Measurements from ENCODE around the gene BTBD2. TPM values are rescaled to one million over a fixed set of nuclear protein-coding genes. Genes with fewer than 3 reads are reported as not detected.

BTBD2 gene
- total RNA-seq, 2 experiments from 2014 or later: 61.3 to 66.3 TPM

DNA sequence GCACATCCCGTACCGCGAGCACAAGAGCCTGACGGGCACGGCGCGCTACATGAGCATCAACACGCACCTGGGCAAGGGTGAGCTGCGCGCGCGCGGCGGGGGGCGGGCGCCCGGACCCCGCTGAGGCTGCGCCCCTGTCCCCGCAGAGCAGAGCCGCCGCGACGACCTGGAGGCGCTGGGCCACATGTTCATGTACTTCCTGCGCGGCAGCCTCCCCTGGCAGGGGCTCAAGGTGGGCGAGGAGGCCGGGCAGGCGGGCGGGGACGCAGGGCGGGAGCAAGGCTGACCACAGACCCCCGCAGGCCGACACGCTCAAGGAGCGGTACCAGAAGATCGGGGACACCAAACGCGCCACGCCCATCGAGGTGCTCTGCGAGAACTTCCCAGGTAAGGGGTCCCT lies 36.5 kb downstream of the BTBD2 start:
- H3K4me3 Mint-ChIP-seq: no peak overlapping the region
- ChIA-PET POLR2A (no interaction called here), CTCF (interaction anchor here (0.8 kb wide), 1 partner anchor 12 kb away, joined by 4 read pairs; no protein-coding TSS in a partner anchor)
- H3K36me3 Mint-ChIP-seq (ENCODE audit: low read depth): peaks cover 18% of the 10 kb centered on the region
- no peaks in the 10 kb centered on the region for H3K4me1 Mint-ChIP-seq
- H3K27ac Mint-ChIP-seq: no peak overlapping the region
- H3K9me3 Mint-ChIP-seq: no peaks in the 10 kb centered on the region
- DNase-seq: no peak
- no peaks in the 10 kb centered on the region for H3K27me3 Mint-ChIP-seq

DNA sequence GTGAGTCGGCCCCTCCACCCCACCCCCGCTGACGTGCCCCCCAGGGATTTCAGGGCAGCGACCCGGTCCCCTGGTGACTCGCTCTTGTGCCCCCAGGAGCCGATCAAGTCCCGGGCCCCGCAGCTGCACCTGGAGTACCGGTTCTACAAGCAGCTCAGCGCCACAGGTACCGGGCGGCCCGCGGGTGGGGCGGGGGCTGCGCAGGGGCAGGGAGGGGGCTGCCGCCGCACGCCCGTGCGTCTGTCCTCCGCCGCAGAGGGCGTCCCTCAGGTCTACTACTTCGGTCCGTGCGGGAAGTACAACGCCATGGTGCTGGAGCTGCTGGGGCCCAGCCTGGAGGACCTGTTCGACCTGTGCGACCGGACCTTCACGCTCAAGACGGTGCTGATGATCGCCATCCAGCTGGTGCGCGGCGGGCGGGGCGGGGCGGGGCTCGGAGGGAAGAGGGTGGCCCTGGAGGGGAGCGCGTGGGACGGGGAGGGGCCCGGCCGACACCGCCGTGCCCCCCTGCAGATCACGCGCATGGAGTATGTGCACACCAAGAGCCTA lies 37.1 kb downstream of the BTBD2 start:
- no peak for DNase-seq
- H3K9me3 Mint-ChIP-seq: no peaks in the 10 kb centered on the region
- H3K4me3 Mint-ChIP-seq: no peak overlapping the region
- H3K4me1 Mint-ChIP-seq: peaks cover 2% of the 10 kb centered on the region
- peaks cover 16% of the 10 kb centered on the region for H3K36me3 Mint-ChIP-seq (ENCODE audit: low read depth)
- ChIA-PET CTCF (interaction anchor here (0.6 kb wide), 1 partner anchor 48 kb away, joined by 3 read pairs; no protein-coding TSS in a partner anchor), POLR2A (no interaction called here)
- no peak overlapping the region for H3K27ac Mint-ChIP-seq
- no peaks in the 10 kb centered on the region for H3K27me3 Mint-ChIP-seq

DNA sequence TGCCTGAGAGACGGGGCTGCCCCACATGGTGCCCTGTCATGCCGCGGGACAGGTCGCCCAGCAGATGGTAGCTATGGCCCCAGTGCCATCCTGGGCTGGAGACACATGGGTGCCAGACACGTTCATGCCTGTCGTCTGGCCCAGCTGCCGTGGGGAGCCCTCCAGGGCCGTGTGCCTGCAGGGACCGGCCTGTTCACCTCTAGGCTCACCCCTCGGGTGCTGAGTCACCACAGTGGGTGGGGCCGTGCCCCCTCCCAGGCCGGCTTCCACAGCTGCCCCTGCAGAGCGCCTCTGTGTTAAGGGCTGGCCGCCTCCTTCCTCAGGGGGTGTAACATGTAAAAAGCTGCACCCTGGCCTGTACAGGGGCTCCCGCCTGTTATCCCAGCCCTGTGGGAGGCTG lies 38.4 kb downstream of the BTBD2 start:
- H3K27me3 Mint-ChIP-seq: no peaks in the 10 kb centered on the region
- H3K4me1 Mint-ChIP-seq: peaks cover 3% of the 10 kb centered on the region
- peaks cover 15% of the 10 kb centered on the region for H3K36me3 Mint-ChIP-seq (ENCODE audit: low read depth)
- CTCF ChIA-PET: no interaction called here
- H3K4me3 Mint-ChIP-seq: no peak overlapping the region
- POLR2A ChIA-PET: interaction anchor here (0.6 kb wide), 1 partner anchor 107 kb away, joined by 13 read pairs; no protein-coding TSS in a partner anchor
- no peak overlapping the region for H3K27ac Mint-ChIP-seq
- no peak for DNase-seq
- no peaks in the 10 kb centered on the region for H3K9me3 Mint-ChIP-seq

DNA sequence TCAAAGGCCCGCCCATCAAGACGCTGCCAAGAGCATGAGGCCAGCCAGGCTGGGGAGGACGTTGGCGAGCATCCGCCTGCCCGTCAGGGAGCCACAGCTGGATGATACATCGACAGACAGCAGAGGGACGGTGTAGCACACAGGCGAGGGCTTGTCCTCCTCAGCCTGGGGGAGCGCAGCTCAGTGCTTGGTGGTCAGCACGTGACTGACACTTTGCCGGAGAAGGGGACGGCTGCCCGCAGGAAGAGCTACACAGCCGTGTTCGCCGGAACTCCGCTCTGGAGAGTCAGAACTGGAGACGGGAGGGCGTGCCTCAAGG lies 40.4 kb downstream of the BTBD2 start:
- Mint-ChIP-seq H3K4me1 (peaks cover 3% of the 10 kb centered on the region), H3K27me3 (no peaks in the 10 kb centered on the region), H3K4me3 (no peak overlapping the region), H3K36me3 (ENCODE audit: low read depth) (peaks cover 11% of the 10 kb centered on the region), H3K9me3 (no peaks in the 10 kb centered on the region), H3K27ac (no peak overlapping the region)
- ChIA-PET CTCF (interaction anchor here (0.6 kb wide), 2 partner anchors 45 to 207 kb away, joined by 3 read pairs; no protein-coding TSS in a partner anchor), POLR2A (no interaction called here)
- DNase-seq: no peak

DNA sequence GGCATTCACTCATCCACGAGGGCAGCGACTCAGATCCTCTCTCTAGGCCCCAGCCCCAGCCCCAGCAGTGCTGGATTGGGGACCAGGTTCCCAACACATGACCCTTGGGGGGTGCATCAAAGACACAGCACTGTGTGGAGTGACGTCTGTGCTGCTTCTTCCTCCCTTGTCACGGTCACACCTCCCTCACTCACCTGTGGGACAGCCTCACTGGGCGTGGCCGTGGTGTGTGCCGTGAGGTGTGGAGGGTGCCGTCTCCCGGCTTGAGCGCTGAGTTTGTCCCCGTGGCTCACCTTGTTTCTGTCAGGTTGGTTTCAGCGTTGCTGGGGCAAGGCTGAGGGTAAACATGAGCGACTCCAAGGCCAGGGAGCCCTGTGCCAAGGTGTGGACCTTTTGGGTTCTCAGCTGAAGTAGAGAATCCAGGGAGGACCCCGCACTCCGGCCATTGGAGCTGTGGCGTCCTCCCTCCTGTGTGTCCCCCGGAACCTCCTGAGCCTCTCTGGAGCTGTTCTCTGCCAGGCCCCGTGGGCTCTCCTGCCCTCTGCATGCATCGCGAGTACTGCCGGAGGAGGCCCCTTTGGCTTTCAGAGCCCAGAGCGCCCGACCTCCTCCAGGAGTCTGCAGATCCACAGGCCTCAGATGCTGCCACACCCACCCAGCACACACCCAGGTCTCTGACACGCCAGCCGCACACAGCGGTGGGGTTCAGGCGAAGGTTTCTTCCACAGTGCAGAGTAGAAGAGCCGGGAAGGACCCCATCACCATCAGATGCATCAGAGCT lies 40.9 kb downstream of the BTBD2 start:
- ChIA-PET POLR2A (no interaction called here), CTCF (no interaction called here)
- peaks cover 11% of the 10 kb centered on the region for H3K36me3 Mint-ChIP-seq (ENCODE audit: low read depth)

DNA sequence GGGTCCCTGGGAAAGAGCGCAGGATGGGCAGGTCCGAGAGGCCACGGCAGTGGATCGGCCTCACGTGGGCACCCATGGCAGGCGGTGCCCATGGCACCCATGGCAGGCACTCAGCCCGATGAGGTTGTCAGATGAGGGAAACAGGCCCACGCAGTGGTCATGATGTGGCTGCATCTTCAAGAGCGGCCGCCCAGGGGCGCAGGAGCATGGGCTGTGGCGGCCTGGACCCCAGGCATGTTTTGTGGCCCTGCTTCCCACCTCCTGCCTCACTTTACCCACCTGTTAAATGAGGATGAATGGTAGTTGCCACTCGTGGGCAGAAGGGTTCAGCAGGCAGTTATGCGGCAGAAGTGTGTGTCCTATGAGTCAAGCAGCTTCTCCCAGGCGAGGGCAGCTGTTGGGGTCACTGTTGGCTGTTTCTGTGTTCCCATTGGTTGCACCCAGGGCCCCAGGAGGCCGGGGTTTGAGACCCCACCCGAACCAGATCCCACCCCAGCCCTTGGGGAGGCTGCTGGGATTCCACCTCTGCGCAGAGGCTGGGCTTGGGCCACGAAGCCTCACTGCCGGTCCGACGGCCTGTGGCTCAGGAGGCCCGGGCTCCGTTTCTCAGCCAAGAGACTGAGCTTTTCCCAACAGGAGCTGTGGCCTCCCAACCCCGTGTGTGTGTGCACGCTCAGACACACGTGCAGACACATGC lies 44.6 kb downstream of the BTBD2 start:
- ChIA-PET POLR2A (no interaction called here), CTCF (interaction anchor here (1.3 kb wide), 1 partner anchor 78 kb away, joined by 3 read pairs; no protein-coding TSS in a partner anchor)
- DNase-seq: no peak
- Mint-ChIP-seq H3K4me3 (no peak overlapping the region), H3K27ac (no peak overlapping the region), H3K27me3 (no peaks in the 10 kb centered on the region), H3K36me3 (ENCODE audit: low read depth) (peaks cover 11% of the 10 kb centered on the region), H3K4me1 (peaks cover 14% of the 10 kb centered on the region), H3K9me3 (no peaks in the 10 kb centered on the region)

More for the DNA sequence above, 40.9 kb downstream of the BTBD2 start:
- H3K27ac Mint-ChIP-seq: peak overlapping the region; percentile 25
- H3K4me1 Mint-ChIP-seq: peaks cover 3% of the 10 kb centered on the region
- no peaks in the 10 kb centered on the region for H3K27me3 Mint-ChIP-seq
- no peak overlapping the region for H3K4me3 Mint-ChIP-seq
- DNase-seq: no peak
- H3K9me3 Mint-ChIP-seq: no peaks in the 10 kb centered on the region

DNA sequence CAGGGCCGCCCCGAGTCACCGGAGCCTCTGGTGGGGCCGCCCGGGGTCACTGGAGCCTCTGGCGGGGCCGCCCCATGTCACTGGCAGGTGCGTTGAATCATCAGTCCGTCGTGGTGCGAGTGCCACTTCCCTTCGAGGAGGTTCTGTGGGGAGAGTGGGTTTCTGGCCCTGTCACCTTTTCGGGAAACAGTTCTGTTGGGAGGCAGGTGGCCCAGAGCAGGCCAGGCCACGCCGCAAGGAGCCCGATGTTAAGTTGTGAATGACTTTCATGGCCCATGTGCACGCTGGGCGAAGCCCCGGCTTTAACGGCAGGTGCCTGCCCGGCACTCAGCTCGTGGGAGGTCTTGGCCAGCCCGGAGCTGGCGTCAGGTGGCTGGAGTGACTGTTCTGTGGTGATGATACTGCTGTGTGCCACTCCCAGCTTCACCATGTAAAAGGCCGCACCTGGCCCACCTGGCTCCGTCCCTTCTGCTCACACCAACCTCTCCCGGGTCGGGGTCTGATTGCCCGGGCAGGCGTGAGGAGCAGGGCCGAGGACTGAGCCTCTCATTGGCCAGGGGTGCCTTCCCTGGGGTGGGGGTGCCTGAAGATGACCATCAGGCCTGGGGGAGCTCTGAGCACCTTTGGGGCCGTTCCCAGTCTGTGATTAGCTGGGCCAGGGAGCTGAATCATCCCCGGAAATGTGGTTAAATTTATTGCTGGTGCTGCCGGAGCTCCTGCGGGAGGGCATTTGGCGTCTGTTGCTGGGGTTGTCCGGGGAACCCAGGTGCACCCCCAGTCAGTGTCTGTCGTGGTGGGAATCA lies 45.3 kb downstream of the BTBD2 start:
- CTCF ChIA-PET: interaction anchor here (1.3 kb wide), 1 partner anchor 78 kb away, joined by 3 read pairs; no protein-coding TSS in a partner anchor
- peaks cover 7% of the 10 kb centered on the region for H3K36me3 Mint-ChIP-seq (ENCODE audit: low read depth)
- H3K9me3 Mint-ChIP-seq: no peaks in the 10 kb centered on the region
- H3K4me3 Mint-ChIP-seq: no peak overlapping the region
- no peaks in the 10 kb centered on the region for H3K27me3 Mint-ChIP-seq
- H3K27ac Mint-ChIP-seq: no peak overlapping the region
- no peak for DNase-seq
- peaks cover 16% of the 10 kb centered on the region for H3K4me1 Mint-ChIP-seq
- POLR2A ChIA-PET: no interaction called here

DNA sequence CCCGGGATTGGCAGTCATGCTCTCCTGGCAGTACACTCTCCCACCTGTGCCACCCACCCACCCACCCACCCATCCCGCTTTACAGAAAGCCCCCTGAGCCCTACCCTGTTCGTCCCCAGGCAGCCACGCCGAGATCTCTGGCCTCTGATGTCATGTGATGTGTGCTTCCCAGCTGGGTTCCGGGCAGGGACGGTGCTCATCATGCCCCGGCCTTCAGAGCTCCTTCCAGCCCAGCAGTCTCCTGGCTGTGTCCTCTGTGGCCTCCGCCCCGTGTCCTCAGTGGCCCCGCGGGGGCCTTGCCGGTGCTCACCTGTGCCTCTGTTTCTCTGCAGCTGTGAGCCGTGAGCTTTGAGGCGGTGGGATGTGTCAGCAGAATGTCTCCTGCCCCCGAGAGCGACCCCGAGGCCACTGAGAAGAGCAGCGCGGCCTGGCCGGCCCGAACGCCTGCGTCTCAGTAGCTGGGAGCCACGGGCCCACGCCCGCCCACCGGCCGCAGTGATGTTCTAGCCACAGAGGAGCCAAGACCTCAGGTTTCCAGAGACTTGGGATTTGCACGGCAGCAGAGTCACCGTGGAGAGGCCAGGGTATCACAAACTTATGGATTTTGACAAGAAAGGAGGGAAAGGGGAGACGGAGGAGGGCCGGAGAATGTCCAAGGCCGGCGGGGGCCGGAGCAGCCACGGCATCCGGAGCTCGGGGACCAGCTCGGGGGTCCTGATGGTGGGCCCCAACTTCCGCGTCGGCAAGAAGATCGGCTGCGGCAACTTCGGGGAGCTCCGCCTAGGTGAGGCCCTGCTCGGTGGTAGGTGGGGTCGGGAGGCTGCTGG lies 46.1 kb downstream of the BTBD2 start:
- Mint-ChIP-seq H3K27me3 (no peaks in the 10 kb centered on the region), H3K9me3 (no peaks in the 10 kb centered on the region), H3K36me3 (ENCODE audit: low read depth) (peaks cover 2% of the 10 kb centered on the region), H3K4me1 (peaks cover 16% of the 10 kb centered on the region), H3K27ac (no peak overlapping the region), H3K4me3 (no peak overlapping the region)
- ChIA-PET POLR2A (no interaction called here), CTCF (interaction anchor here (1.3 kb wide), 1 partner anchor 79 kb away, joined by 3 read pairs; no protein-coding TSS in a partner anchor)
- no peak for DNase-seq

DNA sequence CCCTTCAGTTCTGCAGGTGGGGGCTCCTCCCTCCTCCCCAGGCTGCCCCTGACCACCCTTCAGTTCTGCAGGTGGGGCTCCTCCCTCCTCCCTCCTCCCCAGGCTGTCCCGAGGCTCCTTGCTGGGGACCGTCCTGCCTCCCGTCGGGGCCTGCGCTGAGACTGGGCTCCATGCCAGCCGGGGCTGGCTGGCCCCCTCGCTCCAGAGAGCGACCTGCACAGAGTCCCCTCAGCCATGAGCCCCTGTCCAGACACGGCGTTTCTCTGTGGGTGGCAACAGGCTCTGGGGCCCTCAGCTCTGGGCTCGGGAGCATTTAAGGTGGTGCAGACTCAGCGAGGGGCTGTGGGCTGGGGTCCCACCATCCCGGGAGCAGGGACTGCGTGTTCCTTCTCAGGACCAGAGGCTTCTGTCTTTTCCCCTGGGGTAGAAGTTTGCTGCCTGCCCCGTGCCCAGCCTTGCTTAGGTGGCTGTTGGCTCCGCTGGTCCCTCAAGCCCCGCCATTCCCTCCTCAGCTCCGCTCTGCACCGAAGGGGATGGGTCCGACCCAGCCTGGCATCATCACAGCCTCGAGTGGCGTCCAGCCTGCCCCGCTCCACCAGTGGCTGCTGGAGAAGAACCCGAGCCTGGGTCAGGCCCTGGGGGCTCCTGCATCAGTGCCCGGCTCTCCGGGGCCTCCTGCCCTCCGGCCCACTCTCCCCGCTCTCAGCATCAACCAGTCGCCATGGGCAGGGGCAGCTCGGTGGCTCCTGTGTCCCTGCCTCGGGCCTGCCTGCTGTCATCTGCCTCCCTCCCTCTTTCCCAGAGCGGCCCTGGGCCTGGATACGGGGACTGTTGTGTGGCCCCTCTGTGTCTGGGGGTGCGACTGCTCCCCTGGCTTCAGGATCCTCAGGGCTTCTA lies 47.0 kb downstream of the BTBD2 start:
- Mint-ChIP-seq H3K9me3 (no peaks in the 10 kb centered on the region), H3K36me3 (ENCODE audit: low read depth) (peaks cover 2% of the 10 kb centered on the region), H3K4me3 (no peak overlapping the region), H3K4me1 (peaks cover 15% of the 10 kb centered on the region), H3K27me3 (no peaks in the 10 kb centered on the region), H3K27ac (no peak overlapping the region)
- ChIA-PET CTCF (no interaction called here), POLR2A (no interaction called here)
- no peak for DNase-seq

DNA sequence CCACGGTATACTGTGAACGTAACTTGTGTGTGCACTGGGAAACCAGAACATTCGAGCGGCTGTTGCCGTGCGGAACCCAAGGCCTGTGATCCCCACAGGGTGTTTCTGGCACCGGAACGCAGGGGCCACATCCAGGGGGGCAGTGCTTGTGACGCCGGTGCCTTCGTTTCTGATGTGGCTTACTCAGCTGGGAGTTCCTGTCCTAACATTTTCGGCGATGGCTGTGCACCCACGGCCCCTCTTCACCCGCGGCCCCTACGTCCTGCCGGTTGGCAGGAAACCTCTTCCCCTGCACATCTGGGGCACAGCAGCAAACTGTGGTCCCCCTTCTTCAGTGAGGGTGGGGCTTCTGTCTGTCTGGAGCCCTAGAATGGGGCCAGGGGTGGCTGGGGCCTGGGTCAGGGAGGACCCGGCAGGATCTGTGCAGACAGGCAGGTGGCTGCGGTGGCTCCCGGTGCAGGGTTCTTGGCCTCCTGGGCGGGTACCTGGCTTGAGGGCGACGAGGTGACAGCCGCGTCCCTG lies 48.4 kb downstream of the BTBD2 start:
- H3K9me3 Mint-ChIP-seq: no peaks in the 10 kb centered on the region
- H3K4me3 Mint-ChIP-seq: no peak overlapping the region
- no peaks in the 10 kb centered on the region for H3K27me3 Mint-ChIP-seq
- DNase-seq: peak; percentile 42
- H3K27ac Mint-ChIP-seq: peak overlapping the region; percentile 84
- ChIA-PET CTCF (no interaction called here), POLR2A (no interaction called here)
- H3K36me3 Mint-ChIP-seq (ENCODE audit: low read depth): peaks cover 4% of the 10 kb centered on the region
- peaks cover 13% of the 10 kb centered on the region for H3K4me1 Mint-ChIP-seq

DNA sequence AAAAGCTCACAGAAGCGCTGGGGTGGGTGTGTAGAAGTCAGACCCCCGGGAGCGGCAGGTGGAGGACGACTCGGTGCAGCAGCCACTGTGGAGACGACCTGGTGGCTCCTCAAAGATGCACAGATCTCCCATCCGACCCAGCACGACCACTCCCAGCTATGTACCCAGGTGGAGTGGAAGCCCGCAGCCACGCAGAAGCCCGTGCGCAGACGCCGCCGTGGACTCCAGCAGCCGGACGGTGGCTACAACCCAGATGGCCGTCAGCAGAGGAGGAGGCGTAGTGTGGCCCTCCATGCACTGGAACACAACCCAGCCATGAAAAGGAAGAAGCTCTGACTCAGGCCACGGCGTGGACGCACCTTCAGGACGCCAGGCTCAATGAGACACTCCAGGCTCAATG lies 52.8 kb downstream of the BTBD2 start:
- Mint-ChIP-seq H3K27ac (no peak overlapping the region), H3K4me3 (no peak overlapping the region), H3K9me3 (no peaks in the 10 kb centered on the region), H3K27me3 (no peaks in the 10 kb centered on the region), H3K36me3 (ENCODE audit: low read depth) (peaks cover 4% of the 10 kb centered on the region), H3K4me1 (peaks cover 15% of the 10 kb centered on the region)
- CTCF ChIA-PET: interaction anchor here (1.2 to 1.8 kb wide), 3 partner anchors 12 to 32 kb away, joined by 3 to 4 read pairs (median 4); no protein-coding TSS in a partner anchor
- DNase-seq: no peak
- POLR2A ChIA-PET: interaction anchor here (0.6 kb wide), 1 partner anchor 273 kb away, joined by 4 read pairs; the partner anchor contains the start of gene PLEKHJ1
